Parathyroid adenoma (tissue), 2 donors: ENCODE results near the gene TFCP2L1.
"Not testable (repeated sequence)": the region's sequence is repeated elsewhere in the genome, so short reads cannot be mapped to it uniquely, and the experiment has no call there.

ENCODE experiments used
- H2AFZ ChIP-seq: fragments of 300-600 bp; sonication (generic); one replicate; pipeline ENCODE4 v1.7.0; 2017; ENCODE audit warnings: antibody characterized with exemption, mild to moderate bottlenecking
- H3K27ac ChIP-seq: fragments of 300-600 bp; sonication (generic); one replicate; pipeline ENCODE4 v1.7.0; 2017
- H3K27me3 ChIP-seq: fragments of 300-600 bp; sonication (generic); one replicate; pipeline ENCODE4 v1.7.0; 2017; ENCODE audit warnings: low read length; ENCODE audit not compliant: control insufficient read depth, insufficient read depth
- H3K36me3 ChIP-seq: fragments of 300-600 bp; sonication (generic); one replicate; pipeline ENCODE4 v1.7.0; 2017; ENCODE audit warnings: low read length; ENCODE audit not compliant: control insufficient read depth, insufficient read depth
- H3K4me1 ChIP-seq: fragments of 300-600 bp; sonication (generic); one replicate; pipeline ENCODE4 v1.7.0; 2017; ENCODE audit warnings: control low read depth
- H3K4me2 ChIP-seq: fragments of 300-600 bp; sonication (generic); one replicate; pipeline ENCODE4 v1.7.0; 2017; ENCODE audit warnings: low read length
- H3K4me3 ChIP-seq: fragments of 300-600 bp; sonication (generic); one replicate; pipeline ENCODE4 v1.7.0; 2017; ENCODE audit warnings: low read depth, low read length
- H3K79me2 ChIP-seq: fragments of 300-600 bp; sonication (generic); one replicate; pipeline ENCODE4 v1.7.0; 2017; ENCODE audit warnings: control low read depth
- H3K9ac ChIP-seq: fragments of 300-600 bp; sonication (generic); one replicate; pipeline ENCODE4 v1.7.0; 2017; ENCODE audit warnings: mild to moderate bottlenecking
- H3K9me3 ChIP-seq: fragments of 300-600 bp; sonication (generic); one replicate; pipeline ENCODE4 v1.7.0; 2017; ENCODE audit warnings: low read length; ENCODE audit not compliant: control insufficient read depth
- TF ChIP-seq, protein P1 (sequence below): fragments of 300-600 bp; sonication (generic); IDR thresholded peaks from one replicate; pipeline ENCODE4 v1.7.0; 2017; ENCODE audit warnings: antibody characterized with exemption, mild to moderate bottlenecking
- donor health status: primary hyperparathyroidism.

The TFCP2L1 gene

DNA sequence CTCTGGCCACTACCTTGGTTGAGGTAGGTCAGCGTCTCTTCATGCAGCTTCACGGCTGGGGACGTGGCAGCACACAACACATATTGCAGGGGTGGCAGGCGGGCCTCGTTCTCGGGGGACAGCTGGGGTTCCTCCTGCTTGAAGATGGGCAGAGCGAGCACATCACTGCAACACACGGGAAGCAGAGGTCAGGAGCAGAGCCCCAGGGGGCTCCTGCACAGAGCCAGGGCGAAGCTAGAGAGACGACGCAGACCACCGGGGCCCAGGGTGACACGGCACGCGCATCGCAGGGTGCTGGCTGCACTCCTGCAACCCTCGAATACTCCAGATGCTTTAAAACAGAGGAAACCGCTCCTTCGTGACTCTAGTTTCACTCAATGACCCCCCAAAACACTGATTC, 3.9 kb downstream of the TFCP2L1 start:
- H3K4me1 ChIP-seq, result no peaks in the 10 kb centered on the region
- no peak overlapping the region for H2AFZ ChIP-seq
- H3K79me2 ChIP-seq, result no peaks in the 10 kb centered on the region
- no peaks in the 10 kb centered on the region for H3K9me3 ChIP-seq
- no peak overlapping the region for H3K4me3 ChIP-seq
- TF ChIP-seq, protein P1, sequence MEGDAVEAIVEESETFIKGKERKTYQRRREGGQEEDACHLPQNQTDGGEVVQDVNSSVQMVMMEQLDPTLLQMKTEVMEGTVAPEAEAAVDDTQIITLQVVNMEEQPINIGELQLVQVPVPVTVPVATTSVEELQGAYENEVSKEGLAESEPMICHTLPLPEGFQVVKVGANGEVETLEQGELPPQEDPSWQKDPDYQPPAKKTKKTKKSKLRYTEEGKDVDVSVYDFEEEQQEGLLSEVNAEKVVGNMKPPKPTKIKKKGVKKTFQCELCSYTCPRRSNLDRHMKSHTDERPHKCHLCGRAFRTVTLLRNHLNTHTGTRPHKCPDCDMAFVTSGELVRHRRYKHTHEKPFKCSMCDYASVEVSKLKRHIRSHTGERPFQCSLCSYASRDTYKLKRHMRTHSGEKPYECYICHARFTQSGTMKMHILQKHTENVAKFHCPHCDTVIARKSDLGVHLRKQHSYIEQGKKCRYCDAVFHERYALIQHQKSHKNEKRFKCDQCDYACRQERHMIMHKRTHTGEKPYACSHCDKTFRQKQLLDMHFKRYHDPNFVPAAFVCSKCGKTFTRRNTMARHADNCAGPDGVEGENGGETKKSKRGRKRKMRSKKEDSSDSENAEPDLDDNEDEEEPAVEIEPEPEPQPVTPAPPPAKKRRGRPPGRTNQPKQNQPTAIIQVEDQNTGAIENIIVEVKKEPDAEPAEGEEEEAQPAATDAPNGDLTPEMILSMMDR, result no peak
- H3K9ac ChIP-seq, result no peak overlapping the region
- H3K27me3 ChIP-seq, result no peaks in the 10 kb centered on the region
- no peak overlapping the region for H3K27ac ChIP-seq
- no peaks in the 10 kb centered on the region for H3K36me3 ChIP-seq
- no peak overlapping the region for H3K4me2 ChIP-seq

DNA sequence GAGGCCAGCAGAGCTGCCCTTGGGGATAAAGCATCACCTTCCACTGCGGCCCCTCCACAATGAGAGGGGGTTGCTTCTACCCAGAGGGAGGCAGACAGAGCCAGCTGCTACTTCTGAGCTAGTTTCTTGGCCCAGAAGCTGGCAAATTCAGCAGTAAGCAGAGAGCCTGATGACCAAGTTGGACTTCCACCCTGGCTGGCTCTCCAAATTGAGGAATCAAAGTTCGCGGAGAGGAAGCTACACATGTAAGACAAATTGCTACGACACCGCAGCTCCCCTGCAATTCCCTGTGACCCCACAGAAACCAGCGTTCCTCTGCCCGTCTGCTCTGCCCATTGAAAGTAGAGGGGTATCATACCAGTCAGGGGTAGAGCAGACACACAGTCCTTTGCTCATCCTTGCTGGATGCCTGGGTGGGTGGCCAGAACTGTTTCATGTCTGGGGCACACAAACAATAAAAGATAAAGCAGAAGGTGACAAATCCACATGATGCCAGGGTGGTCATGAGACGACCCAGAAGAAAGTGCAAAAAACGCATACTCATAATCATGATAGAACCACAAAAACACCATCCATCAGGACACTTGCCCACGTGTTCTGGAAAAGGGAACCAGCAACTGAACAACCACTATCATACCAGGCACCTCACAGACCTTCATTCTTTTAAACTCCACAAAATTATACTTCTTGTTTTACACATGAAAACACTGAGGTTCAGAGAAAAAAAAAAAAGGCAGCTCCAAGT, 5.4 kb downstream of the TFCP2L1 start:
- H3K36me3 ChIP-seq, result no peaks in the 10 kb centered on the region
- no peaks in the 10 kb centered on the region for H3K4me1 ChIP-seq
- TF ChIP-seq, protein P1, result no peak
- H2AFZ ChIP-seq, result no peak overlapping the region
- no peak overlapping the region for H3K4me3 ChIP-seq
- no peak overlapping the region for H3K27ac ChIP-seq
- no peak overlapping the region for H3K9ac ChIP-seq
- H3K27me3 ChIP-seq, result no peaks in the 10 kb centered on the region
- H3K79me2 ChIP-seq, result no peaks in the 10 kb centered on the region
- no peaks in the 10 kb centered on the region for H3K9me3 ChIP-seq
- H3K4me2 ChIP-seq, result no peak overlapping the region

GRCh38 chr2:121276341-121276740, 8.7 kb downstream of the TFCP2L1 start:
- no peak overlapping the region for H3K4me3 ChIP-seq
- no peaks in the 10 kb centered on the region for H3K9me3 ChIP-seq
- no peaks in the 10 kb centered on the region for H3K27me3 ChIP-seq
- no peaks in the 10 kb centered on the region for H3K36me3 ChIP-seq
- no peaks in the 10 kb centered on the region for H3K79me2 ChIP-seq
- TF ChIP-seq, protein P1, result no peak
- H3K9ac ChIP-seq, result no peak overlapping the region
- H3K4me1 ChIP-seq, result no peaks in the 10 kb centered on the region
- H2AFZ ChIP-seq, result no peak overlapping the region
- no peak overlapping the region for H3K4me2 ChIP-seq
- H3K27ac ChIP-seq, result no peak overlapping the region

DNA sequence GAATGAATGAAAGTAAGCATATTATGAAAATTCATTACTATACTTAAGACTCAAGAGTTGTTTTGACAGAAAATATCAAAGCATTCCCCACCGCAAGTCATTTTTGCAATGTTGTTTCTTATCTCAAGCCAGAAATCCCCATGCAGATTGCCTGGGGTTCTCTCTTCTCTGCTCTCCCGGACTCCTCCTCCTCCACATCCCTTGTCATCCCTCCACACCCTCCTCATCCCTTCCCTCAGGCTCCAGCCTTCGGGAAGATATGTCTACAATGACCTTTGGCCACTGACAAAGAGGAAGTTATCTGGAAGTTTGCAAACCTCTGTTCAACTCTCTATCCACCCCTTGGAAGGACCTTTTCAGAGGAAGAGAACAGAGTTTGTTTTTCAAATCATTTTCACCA, 11.9 kb downstream of the TFCP2L1 start:
- H3K4me3 ChIP-seq, result no peak overlapping the region
- H3K36me3 ChIP-seq, result no peaks in the 10 kb centered on the region
- H2AFZ ChIP-seq, result no peak overlapping the region
- H3K4me2 ChIP-seq, result no peak overlapping the region
- no peak overlapping the region for H3K9ac ChIP-seq
- peaks cover 5% of the 10 kb centered on the region for H3K4me1 ChIP-seq
- no peak overlapping the region for H3K27ac ChIP-seq
- no peaks in the 10 kb centered on the region for H3K27me3 ChIP-seq
- TF ChIP-seq, protein P1, result no peak
- H3K79me2 ChIP-seq, result no peaks in the 10 kb centered on the region
- H3K9me3 ChIP-seq, result no peaks in the 10 kb centered on the region

GRCh38 chr2:121272596-121272995, 12.4 kb downstream of the TFCP2L1 start:
- peaks cover 5% of the 10 kb centered on the region for H3K4me1 ChIP-seq
- H3K27ac ChIP-seq, result no peak overlapping the region
- no peaks in the 10 kb centered on the region for H3K79me2 ChIP-seq
- no peaks in the 10 kb centered on the region for H3K9me3 ChIP-seq
- TF ChIP-seq, protein P1, result no peak
- H3K9ac ChIP-seq, result no peak overlapping the region
- H3K4me3 ChIP-seq, result no peak overlapping the region
- no peak overlapping the region for H2AFZ ChIP-seq
- H3K27me3 ChIP-seq, result no peaks in the 10 kb centered on the region
- H3K4me2 ChIP-seq, result no peak overlapping the region
- H3K36me3 ChIP-seq, result no peaks in the 10 kb centered on the region

DNA sequence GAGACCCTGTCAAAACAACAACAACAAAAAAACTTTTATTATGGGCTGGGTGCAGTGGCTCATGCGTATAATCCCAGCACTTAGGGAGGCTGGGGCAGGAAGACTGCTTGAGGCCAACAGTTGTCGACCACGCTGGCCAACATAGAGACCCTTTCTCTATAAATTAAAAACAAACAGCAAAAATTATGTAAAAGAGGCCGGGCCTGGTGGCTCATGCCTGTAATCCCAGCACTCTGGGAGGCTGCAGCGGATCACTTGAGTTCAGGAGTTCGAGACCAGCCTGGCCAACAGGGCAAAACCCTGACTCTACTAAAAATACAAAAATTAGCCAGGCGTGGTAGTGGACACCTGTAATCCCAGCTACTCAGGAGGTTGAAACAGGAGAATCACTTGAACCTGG, 15.6 kb downstream of the TFCP2L1 start:
- not testable (repeated sequence) for H3K9ac ChIP-seq, H3K4me1 ChIP-seq, H3K9me3 ChIP-seq, H3K79me2 ChIP-seq, H3K4me2 ChIP-seq, H3K4me3 ChIP-seq, H3K36me3 ChIP-seq, H3K27me3 ChIP-seq, H2AFZ ChIP-seq, H3K27ac ChIP-seq
